GM21367 (cell line): ENCODE results near the gene IDI1.

Experiments used
- ATAC-seq: cut with Tn5 transposase; IDR thresholded peaks from one replicate; pipeline ENCODE4 v1.9.1; 2021; ENCODE audit not compliant: unreplicated experiment

The IDI1 gene

GRCh38 chr10:996031-996430 lies 52.9 kb downstream of the IDI1 start:
- ATAC-seq, result no peak

DNA sequence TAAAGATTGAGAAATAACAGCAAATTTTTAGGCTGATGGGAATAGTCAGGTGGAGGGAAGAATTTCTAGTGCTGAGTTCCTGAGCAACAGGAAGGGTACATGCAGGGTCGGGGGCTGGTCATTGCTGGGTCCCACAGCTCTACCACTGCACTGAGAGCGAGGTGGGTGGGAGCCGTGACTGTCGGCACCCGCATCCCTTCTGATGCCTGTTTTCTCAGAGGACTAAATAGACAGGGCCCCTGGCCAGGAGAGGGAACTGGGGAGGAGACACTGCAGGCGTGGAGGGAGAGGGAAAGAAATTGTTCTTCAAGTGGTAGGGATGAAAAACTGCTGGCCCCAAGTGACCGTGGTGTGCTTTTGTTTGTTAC lies 53.4 kb downstream of the IDI1 start:
- no peak for ATAC-seq

- no peak for ATAC-seq
These were observed 53.9 kb downstream of the IDI1 start for GRCh38 chr10:994836-995558.

GRCh38 chr10:992871-993270 lies 56.0 kb downstream of the IDI1 start:
- ATAC-seq, result no peak

DNA sequence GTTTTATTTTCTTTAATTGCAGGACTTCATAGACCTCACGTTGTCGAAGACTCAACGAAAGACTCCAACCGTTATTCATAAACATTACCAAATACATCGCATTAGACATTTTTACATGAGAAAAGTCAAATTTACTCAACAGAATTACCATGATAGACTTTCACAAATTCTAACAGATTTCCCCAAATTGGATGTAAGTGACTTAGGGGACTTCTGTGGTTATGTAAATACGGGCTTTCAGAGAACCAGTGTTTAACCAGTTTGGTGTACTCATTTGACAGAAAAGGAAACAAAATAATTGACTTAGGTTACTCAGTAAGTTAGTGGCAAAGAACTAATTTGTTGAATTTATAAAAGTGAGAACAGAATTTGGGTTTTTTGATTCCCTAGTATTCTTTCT lies 56.5 kb downstream of the IDI1 start:
- no peak for ATAC-seq

DNA sequence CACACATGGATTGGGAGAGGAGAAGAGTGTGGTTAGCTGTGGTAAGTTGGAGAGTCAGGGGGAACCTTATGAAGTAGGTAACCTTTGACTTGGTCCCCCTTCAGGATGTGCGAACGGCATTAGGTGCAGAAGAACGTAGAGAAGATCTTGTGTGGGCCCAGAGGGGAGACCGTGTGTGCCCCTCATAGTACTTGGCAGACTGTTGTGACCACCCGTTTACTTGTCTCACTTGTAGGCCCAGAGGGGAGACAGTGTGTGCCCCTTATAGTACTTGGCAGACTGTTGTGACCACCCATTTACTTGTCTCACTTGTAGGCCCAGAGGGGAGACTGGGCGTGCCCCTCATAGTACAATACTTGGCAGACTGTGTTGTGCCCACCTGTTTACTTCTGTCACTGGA lies 58.1 kb downstream of the IDI1 start:
- ATAC-seq, result no peak
